ENCODE measurements around the gene MACF1. TPM values are rescaled to one million over a fixed set of nuclear protein-coding genes. Genes with fewer than 3 reads are reported as not detected.

The MACF1 gene
- total RNA-seq, 1 experiment from 2014 or later, result 190 TPM

DNA sequence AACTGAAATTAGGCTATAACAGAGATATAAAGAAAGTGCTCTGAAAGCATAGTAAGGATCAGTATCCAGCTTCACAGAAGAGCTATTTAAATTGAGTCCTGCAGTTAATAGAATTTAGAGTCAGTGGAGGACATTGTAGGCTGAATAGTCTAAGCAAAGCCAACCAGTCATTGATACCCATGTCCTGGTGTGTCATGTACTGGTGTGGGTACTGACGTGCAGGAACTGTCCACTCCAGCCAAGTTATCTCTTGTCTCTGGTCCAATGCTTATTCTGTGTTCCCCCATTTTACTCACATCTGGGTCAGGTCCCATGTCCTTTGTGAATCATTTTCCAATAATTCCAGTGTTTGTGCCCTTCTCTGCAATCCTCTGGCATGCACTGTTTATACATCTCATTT lies 90.0 kb downstream of the MACF1 start:
- no peak overlapping the region for H3K4ac ChIP-seq (ENCODE audit: low read depth, low read length)
- no peak overlapping the region for H2AK5ac ChIP-seq (ENCODE audit: insufficient read length, low read length)
- no peak overlapping the region for H2BK12ac ChIP-seq (ENCODE audit: insufficient read length, low read depth, low read length)
- H3K4me1 ChIP-seq (ENCODE audit: insufficient read depth, low read length), result no peaks in the 10 kb centered on the region
- DNase-seq, result no peak
- no peak overlapping the region for H3K14ac ChIP-seq (ENCODE audit: insufficient read depth, low read length)
- no peak overlapping the region for H4K91ac ChIP-seq (ENCODE audit: insufficient read length, low read depth, low read length)
- H3K18ac ChIP-seq (ENCODE audit: insufficient read length, low read depth, low read length), result no peak overlapping the region
- H2AFZ ChIP-seq (ENCODE audit: low read length), result no peak overlapping the region
- H2BK20ac ChIP-seq (ENCODE audit: low read depth, low read length, poor library complexity, severe bottlenecking), result no peak overlapping the region
- H3K36me3 Mint-ChIP-seq (ENCODE audit: insufficient read depth in 1 of 3, low read depth in 3 of 3), result peaks cover 36 to 83% (median 82%) of the 10 kb centered on the region in 3 experiments; a peak in 6 of 7 replicates
- no peaks in the 10 kb centered on the region for H3K23me2 ChIP-seq (ENCODE audit: insufficient read length, low read depth, low read length, poor library complexity, severe bottlenecking)
- no peaks in the 10 kb centered on the region for H3K27me3 ChIP-seq (ENCODE audit: insufficient read depth, low read length)
- H3K4me2 ChIP-seq (ENCODE audit: insufficient read depth, insufficient read length, low read length), result no peak overlapping the region
- H3K23ac ChIP-seq (ENCODE audit: insufficient read length, low read depth, low read length), result no peak overlapping the region
- H3K79me1 ChIP-seq (ENCODE audit: insufficient read depth, low read depth, low read length, poor library complexity, severe bottlenecking), result no peaks in the 10 kb centered on the region
- H3T11ph ChIP-seq (ENCODE audit: low read length), result no peak overlapping the region
- H4K20me1 ChIP-seq (ENCODE audit: control insufficient read depth, insufficient read depth, insufficient read length), result no peaks in the 10 kb centered on the region
- H4K8ac ChIP-seq (replicated peaks; ENCODE audit: insufficient read length, low read depth, low read length), result no peak overlapping the region
- no peaks in the 10 kb centered on the region for H3K4me1 Mint-ChIP-seq
- H3K9me3 ChIP-seq (ENCODE audit: control insufficient read depth, low read depth, low read length), result no peaks in the 10 kb centered on the region
- H3K4me3 Mint-ChIP-seq, result no peak overlapping the region; a peak in 1 of 5 replicates
- H3K27me3 Mint-ChIP-seq (ENCODE audit: low read depth), result no peaks in the 10 kb centered on the region
- H3K56ac ChIP-seq (ENCODE audit: insufficient read length, low read depth, low read length), result no peak overlapping the region
- WGBS (ENCODE audit: extremely low coverage, insufficient read length, low lambda C conversion rate), result no CpG with 5 or more reads among the region's 1 CpG
- H2BK15ac ChIP-seq (ENCODE audit: low read depth, low read length), result no peak overlapping the region
- H4K5ac ChIP-seq (ENCODE audit: insufficient read length, low read depth, low read length), result no peak overlapping the region
- H3K9ac ChIP-seq (ENCODE audit: extremely low read depth, insufficient read length, low read length), result no peak overlapping the region
- H3K79me2 ChIP-seq (ENCODE audit: insufficient read depth, low read length), result no peaks in the 10 kb centered on the region
- TF ChIP-seq, protein P1, sequence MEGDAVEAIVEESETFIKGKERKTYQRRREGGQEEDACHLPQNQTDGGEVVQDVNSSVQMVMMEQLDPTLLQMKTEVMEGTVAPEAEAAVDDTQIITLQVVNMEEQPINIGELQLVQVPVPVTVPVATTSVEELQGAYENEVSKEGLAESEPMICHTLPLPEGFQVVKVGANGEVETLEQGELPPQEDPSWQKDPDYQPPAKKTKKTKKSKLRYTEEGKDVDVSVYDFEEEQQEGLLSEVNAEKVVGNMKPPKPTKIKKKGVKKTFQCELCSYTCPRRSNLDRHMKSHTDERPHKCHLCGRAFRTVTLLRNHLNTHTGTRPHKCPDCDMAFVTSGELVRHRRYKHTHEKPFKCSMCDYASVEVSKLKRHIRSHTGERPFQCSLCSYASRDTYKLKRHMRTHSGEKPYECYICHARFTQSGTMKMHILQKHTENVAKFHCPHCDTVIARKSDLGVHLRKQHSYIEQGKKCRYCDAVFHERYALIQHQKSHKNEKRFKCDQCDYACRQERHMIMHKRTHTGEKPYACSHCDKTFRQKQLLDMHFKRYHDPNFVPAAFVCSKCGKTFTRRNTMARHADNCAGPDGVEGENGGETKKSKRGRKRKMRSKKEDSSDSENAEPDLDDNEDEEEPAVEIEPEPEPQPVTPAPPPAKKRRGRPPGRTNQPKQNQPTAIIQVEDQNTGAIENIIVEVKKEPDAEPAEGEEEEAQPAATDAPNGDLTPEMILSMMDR (conservative IDR thresholded peaks at IDR 0.05), result no peak
- no peak overlapping the region for H3K27ac ChIP-seq (ENCODE audit: insufficient read length, low read depth, low read length)
- no peak overlapping the region for H2BK5ac ChIP-seq (ENCODE audit: insufficient read length, low read length)
- no peaks in the 10 kb centered on the region for H3K9me3 Mint-ChIP-seq
- H3K27ac Mint-ChIP-seq, result no peak overlapping the region
- no peak overlapping the region for H2BK120ac ChIP-seq (ENCODE audit: low read depth, low read length, poor library complexity, severe bottlenecking)
